Small intestine (tissue), 7 donors: ENCODE results near the gene SERINC5. TPM values are rescaled to one million over a fixed set of nuclear protein-coding genes. Genes with fewer than 3 reads are reported as not detected.

ENCODE experiments used
- DNase-seq, 2 donors: peaks; one replicate each; pipeline versions ENCODE4 v3.0.0 to v3.0.0-alpha.2; 2013
- FAIRE-seq: peaks from 2 replicates; lab custom pipeline; 2012; peaks lifted over from hg19 to GRCh38; lab: Jason Lieb, UNC
- H3K27ac ChIP-seq, 3 donors: one replicate each; pipeline ENCODE4 v1.5.1; 2013; ENCODE audit warnings: low read length in 2 of 3, mild to moderate bottlenecking in 2 of 3, control low read depth in 1 of 3, inconsistent platforms in 1 of 3, low read depth in 1 of 3, moderate library complexity in 1 of 3
- H3K27me3 ChIP-seq, 3 donors: one replicate each; pipeline ENCODE4 v1.6.1; 2013; ENCODE audit warnings: low read length in 3 of 3, inconsistent platforms in 1 of 3; ENCODE audit not compliant: control insufficient read depth in 3 of 3, insufficient read depth in 3 of 3
- H3K36me3 ChIP-seq, 3 donors: one replicate each; pipeline ENCODE4 v1.6.1; 2013; ENCODE audit warnings: low read length in 3 of 3, inconsistent platforms in 1 of 3, low read depth in 1 of 3, mild to moderate bottlenecking in 1 of 3, moderate library complexity in 1 of 3; ENCODE audit not compliant: control insufficient read depth in 3 of 3, insufficient read depth in 2 of 3
- H3K4me1 ChIP-seq, 3 donors: one replicate each; pipeline ENCODE4 v1.6.1; 2013; ENCODE audit warnings: low read length in 2 of 3, inconsistent platforms in 1 of 3, low read depth in 1 of 3, mild to moderate bottlenecking in 1 of 3, moderate library complexity in 1 of 3; ENCODE audit not compliant: control insufficient read depth in 3 of 3, insufficient read depth in 2 of 3
- H3K4me3 ChIP-seq, 3 donors: one replicate each; pipeline ENCODE4 v1.5.1; 2013; ENCODE audit warnings: low read length in 3 of 3, control low read depth in 1 of 3, inconsistent platforms in 1 of 3, low read depth in 1 of 3, mild to moderate bottlenecking in 1 of 3, moderate library complexity in 1 of 3
- H3K9me3 ChIP-seq, 2 donors: one replicate each; pipeline ENCODE4 v1.6.1; 2013; ENCODE audit warnings: low read depth in 1 of 2, low read length in 1 of 2; ENCODE audit not compliant: control insufficient read depth in 2 of 2, insufficient read depth in 1 of 2
- WGBS, 3 donors: extraction: QIAGEN DNeasy Blood & Tissue Kit; methylation state at CpG; one replicate each; pipeline ENCODE4 v1.1.7; 2013; 5-methylcytosine and 5-hydroxymethylcytosine counted together
- polyA plus RNA-seq, 4 donors: library from polyadenylated mRNA; stranded (reverse) in 3 of 4; unstranded in 1 of 4; fragments of 200-250 nt in 3 of 4; fragments of 120-200 nt in 1 of 4; gene quantifications; one replicate each; pipeline versions ENCODE4 v1.2.1 to v1.2.3, GENCODE V29; 2013
- donor health status: healthy with polysubstance abuse.
- donor health status: control.
- donor health status: control.
- donor health status: Bipolar disorder and iron deficiency.
- donor health status: healthy.

The SERINC5 gene
- polyA plus RNA-seq, 4 donors, result 1.9 to 62.9 (median 7.6) TPM

DNA sequence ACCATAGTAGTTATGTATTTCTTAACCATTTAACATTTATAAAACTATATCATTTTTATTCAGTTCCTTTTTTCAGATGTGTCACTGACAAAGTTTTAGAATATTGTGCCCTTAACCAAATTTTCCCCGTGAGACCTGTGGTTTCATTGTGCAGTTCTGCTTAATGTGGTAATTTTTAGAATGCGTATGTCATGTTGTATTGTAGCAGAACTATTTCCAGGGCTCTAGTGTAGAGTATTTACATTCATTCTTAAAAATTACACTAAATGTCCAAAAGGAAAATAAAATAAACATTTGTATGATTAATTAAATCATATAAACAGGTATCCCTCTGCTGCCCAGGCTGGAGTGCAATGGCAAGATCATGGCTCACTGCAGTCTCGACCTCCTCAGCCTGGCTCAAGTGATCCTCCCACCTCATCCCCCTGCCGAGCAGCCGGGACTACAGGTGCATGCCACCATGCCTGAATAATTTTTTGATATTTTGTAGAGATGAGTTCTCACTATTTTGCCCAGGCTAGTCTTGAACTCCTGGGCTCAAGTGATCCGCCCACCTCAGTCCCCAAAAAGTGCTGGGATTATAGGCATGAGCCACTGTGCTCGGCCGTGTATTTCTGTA lies 15.4 kb downstream of the SERINC5 start:
- Histone ChIP-seq H3K27me3 (no peaks in the 10 kb centered on the region), H3K4me3 (no peak overlapping the region), H3K9me3 (peaks cover 3 to 23% of the 10 kb centered on the region in 2 donors), H3K4me1 (peaks cover 5 to 12% (median 6%) of the 10 kb centered on the region in 3 donors), H3K36me3 (peaks cover 0 to 32% (median 0%) of the 10 kb centered on the region in 3 donors), H3K27ac (no peak overlapping the region)
- 82 to 94% (median 88%) methylated on average over 8 of the region's 8 CpGs for WGBS, 3 donors
- no peak for FAIRE-seq
- no peak for DNase-seq

GRCh38 chr5:80239680-80240367 lies 16.0 kb downstream of the SERINC5 start:
- FAIRE-seq, result no peak
- WGBS, 3 donors, result 52 to 72% (median 70%) methylated on average over 4 of the region's 4 CpGs
- Histone ChIP-seq H3K4me1 (peaks cover 5 to 8% (median 6%) of the 10 kb centered on the region in 3 donors), H3K4me3 (no peak overlapping the region), H3K36me3 (peaks cover 0 to 28% (median 0%) of the 10 kb centered on the region in 3 donors), H3K9me3 (peaks cover 3 to 23% of the 10 kb centered on the region in 2 donors), H3K27ac (no peak overlapping the region), H3K27me3 (no peaks in the 10 kb centered on the region)
- DNase-seq, result no peak

GRCh38 chr5:80238778-80239679 lies 16.8 kb downstream of the SERINC5 start:
- peaks cover 5 to 8% (median 6%) of the 10 kb centered on the region in 3 donors for H3K4me1 ChIP-seq
- 19 to 34% (median 28%) methylated on average over 8 of the region's 8 CpGs for WGBS, 3 donors
- H3K27me3 ChIP-seq, result no peaks in the 10 kb centered on the region
- H3K27ac ChIP-seq, result peak overlapping the region in 1 of 3 donors; percentile 16
- peaks cover 3 to 23% of the 10 kb centered on the region in 2 donors for H3K9me3 ChIP-seq
- peaks cover 0 to 25% (median 0%) of the 10 kb centered on the region in 3 donors for H3K36me3 ChIP-seq
- FAIRE-seq (no peak), DNase-seq (peak in 1 of 2 donors; percentile 48)
- no peak overlapping the region for H3K4me3 ChIP-seq

GRCh38 chr5:80238097-80238496 lies 17.8 kb downstream of the SERINC5 start:
- no peak overlapping the region for H3K4me3 ChIP-seq
- peaks cover 0 to 24% (median 0%) of the 10 kb centered on the region in 3 donors for H3K36me3 ChIP-seq
- WGBS, 3 donors, result 60 to 72% (median 62%) methylated on average over 7 of the region's 7 CpGs
- H3K4me1 ChIP-seq, result peaks cover 5 to 8% (median 6%) of the 10 kb centered on the region in 3 donors
- no peaks in the 10 kb centered on the region for H3K27me3 ChIP-seq
- H3K27ac ChIP-seq, result no peak overlapping the region
- peaks cover 3 to 19% of the 10 kb centered on the region in 2 donors for H3K9me3 ChIP-seq
- FAIRE-seq (no peak), DNase-seq (no peak)

GRCh38 chr5:80237243-80237642 lies 18.6 kb downstream of the SERINC5 start:
- H3K27ac ChIP-seq, result no peak overlapping the region
- H3K4me1 ChIP-seq, result peaks cover 5 to 8% (median 6%) of the 10 kb centered on the region in 3 donors
- DNase-seq (no peak), FAIRE-seq (no peak)
- H3K27me3 ChIP-seq, result no peaks in the 10 kb centered on the region
- WGBS, 3 donors, result 90 to 92% (median 91%) methylated on average over 5 of the region's 5 CpGs
- peaks cover 0 to 17% (median 0%) of the 10 kb centered on the region in 3 donors for H3K36me3 ChIP-seq
- H3K9me3 ChIP-seq, result peaks cover 0 to 11% of the 10 kb centered on the region in 2 donors
- H3K4me3 ChIP-seq, result no peak overlapping the region

- 45 to 62% (median 61%) methylated on average over 5 of the region's 5 CpGs for WGBS, 3 donors
- Histone ChIP-seq H3K27me3 (no peaks in the 10 kb centered on the region), H3K4me1 (peaks cover 4 to 14% (median 6%) of the 10 kb centered on the region in 3 donors), H3K27ac (no peak overlapping the region), H3K36me3 (peaks cover 0 to 2% (median 0%) of the 10 kb centered on the region in 3 donors), H3K9me3 (no peaks in the 10 kb centered on the region), H3K4me3 (no peak overlapping the region)
- DNase-seq, result no peak
- no peak for FAIRE-seq
Observed at GRCh38 chr5:80234116-80234948, 21.5 kb downstream of the SERINC5 start.

DNA sequence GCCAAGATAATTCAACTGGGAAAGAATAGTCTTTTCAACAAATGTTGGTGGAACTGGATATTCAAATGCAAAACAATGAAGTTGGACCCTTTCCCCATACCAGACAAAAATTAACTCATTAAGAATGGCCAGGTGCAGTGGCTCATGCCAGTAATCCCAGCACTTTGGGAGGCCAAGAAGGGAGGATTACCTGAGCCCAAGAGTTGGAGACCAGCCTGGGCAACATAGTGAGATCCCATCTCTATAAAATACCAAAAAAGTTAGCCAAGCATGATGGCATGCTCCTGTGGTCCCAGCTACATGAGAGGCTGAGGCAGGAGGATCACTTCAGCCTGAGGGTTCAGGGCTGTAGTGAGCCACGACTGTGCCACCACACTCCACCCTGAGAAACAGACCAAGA lies 24.2 kb downstream of the SERINC5 start:
- H3K4me1 ChIP-seq, result peaks cover 0 to 6% (median 0%) of the 10 kb centered on the region in 3 donors
- FAIRE-seq, result no peak

More for the DNA sequence above, 24.2 kb downstream of the SERINC5 start:
- H3K27ac ChIP-seq, result no peak overlapping the region
- H3K27me3 ChIP-seq, result no peaks in the 10 kb centered on the region
- H3K4me3 ChIP-seq, result no peak overlapping the region
- H3K36me3 ChIP-seq, result no peaks in the 10 kb centered on the region
- WGBS, 3 donors, result 67 to 81% (median 69%) methylated on average over 1 of the region's 1 CpG
- no peak for DNase-seq
- no peaks in the 10 kb centered on the region for H3K9me3 ChIP-seq
